TTC549 (cell line): ENCODE measurements around the gene CCNL1.
"Not testable (repeated sequence)": the region's sequence is repeated elsewhere in the genome, so short reads cannot be mapped to it uniquely, and the experiment has no call there.

Experiments
- FAIRE-seq: peaks from 2 replicates; lab custom pipeline; 2012; peaks lifted over from hg19 to GRCh38; lab: Jason Lieb, UNC

CCNL1 gene

DNA sequence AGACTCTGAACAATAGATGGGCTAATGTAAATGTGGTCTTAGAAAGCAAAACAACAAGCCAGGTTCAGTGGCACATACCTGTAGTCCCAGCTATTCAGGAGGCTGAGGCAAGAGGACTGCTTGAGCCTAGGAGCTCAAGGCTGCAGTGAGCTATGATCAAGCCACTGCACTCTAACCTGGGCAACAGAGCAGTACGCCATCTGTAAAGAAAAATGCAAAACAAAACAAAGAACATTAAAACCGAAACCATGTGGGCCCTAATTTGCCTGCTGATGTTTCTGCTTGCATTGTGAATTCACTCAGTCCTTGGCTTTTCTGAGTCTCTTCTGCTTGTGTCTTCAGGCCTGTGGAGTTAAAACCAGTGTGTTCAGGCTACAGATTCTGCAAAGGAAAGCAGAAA, 56.7 kb downstream of the CCNL1 start:
- no peak for FAIRE-seq

DNA sequence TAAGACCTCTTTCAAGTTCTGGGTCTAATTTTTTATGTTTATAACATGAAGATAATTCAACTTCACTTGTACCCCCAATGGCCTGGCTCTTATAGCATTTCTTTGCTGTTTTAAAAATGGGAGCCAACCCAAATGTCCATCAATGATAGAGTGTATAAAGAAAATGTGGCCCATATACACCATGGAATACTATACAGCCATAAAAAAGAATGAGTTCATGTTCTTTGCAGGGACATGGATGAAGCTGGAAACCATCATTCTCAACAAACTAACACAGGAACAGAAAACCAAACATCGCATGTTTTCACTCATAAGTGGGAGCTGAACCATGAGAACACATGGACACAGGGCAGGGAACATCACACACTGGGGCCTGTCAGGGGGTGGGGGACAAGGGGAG, 57.4 kb downstream of the CCNL1 start:
- not testable (repeated sequence) for FAIRE-seq

DNA sequence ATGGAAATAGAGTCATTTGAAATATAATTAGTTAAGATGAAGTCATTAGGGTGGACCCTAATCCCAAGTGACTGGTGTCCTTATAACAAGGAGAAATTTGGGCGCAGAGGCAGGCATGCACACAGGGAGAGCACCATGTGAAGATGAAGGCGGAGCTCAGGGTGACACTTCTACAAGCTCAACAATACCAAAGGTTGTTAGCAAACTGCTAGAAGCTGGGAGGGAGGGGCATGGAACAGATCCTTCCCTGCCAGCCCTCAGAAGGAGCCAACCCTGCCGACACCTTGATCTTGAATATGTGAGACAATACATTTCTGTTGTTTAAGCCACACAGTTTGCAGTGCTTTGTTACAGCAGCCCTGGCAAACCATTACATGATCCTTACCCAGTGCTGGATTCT, 57.8 kb downstream of the CCNL1 start:
- FAIRE-seq: no peak

DNA sequence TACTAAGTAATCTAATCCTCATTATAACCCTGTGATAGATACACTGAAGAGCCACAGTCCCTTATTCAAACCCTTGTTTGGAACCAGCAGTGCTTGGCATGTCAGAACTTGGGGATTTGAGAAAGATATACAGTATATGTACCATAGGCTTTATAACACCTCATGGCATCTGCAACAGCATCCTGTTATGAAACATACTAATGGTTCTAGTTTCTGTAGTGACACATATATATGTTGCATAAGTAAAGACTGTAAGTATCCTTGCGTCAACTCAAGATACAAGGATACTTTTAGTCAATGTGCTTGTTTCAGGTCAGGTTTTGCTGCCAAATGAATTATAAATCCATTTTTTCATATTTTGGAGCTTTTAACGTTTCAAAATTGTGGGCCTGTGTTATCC, 58.5 kb downstream of the CCNL1 start:
- FAIRE-seq: no peak

DNA sequence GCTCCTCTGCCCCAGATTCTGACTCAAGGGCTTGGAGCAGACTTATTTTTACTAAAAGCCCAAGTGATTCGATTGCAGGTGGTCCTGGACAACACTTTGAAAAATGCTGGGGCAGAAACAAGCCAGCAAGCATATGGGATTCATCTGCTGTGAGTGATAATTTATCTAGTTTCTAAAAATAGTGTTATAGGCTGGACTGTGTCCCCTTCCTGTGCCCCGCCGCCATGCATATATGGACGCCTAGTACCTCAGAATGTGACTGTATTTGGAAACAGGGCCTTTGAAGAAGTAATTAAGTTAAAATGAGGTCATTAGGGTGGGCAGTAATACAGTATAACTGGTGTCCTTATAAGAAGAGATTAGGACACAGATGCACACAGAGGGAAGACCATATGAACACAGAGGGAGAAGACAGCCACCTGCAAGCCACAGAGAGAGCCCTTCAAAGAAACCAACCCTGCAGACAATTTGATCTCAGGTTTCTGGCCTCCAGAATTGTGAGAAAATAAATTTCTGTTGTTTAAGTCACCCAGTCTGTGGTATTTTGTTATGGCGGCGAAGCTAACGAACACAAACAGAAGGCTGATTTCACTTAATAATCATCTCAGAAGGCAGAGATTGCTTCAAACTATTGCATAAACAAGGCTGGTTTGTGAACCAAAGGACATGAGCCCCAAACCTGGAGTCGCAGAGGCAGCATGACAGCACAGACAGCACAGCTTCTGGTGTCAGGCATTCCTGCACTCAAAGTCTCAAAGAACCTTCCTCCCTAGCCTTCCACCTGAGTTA, 59.1 kb downstream of the CCNL1 start:
- no peak for FAIRE-seq

DNA sequence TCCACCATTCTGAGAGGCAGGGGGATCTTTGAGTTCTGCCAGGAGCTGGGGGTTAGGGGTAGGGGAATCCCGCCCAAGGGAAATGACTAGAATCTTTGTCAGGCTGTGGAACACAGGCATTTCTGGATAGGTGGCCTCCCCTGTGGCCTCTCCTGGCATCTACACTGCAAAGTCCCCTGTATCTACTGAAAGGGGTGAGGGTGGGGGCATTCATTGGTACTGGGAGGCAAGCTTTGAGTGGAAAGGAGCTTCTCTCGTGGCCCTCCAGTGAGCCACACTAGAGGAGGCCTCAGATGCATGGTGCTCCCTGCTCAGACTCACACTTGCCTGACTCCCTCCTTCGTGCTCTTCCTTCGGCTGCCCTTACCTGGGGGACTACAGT, 59.9 kb downstream of the CCNL1 start:
- no peak for FAIRE-seq

DNA sequence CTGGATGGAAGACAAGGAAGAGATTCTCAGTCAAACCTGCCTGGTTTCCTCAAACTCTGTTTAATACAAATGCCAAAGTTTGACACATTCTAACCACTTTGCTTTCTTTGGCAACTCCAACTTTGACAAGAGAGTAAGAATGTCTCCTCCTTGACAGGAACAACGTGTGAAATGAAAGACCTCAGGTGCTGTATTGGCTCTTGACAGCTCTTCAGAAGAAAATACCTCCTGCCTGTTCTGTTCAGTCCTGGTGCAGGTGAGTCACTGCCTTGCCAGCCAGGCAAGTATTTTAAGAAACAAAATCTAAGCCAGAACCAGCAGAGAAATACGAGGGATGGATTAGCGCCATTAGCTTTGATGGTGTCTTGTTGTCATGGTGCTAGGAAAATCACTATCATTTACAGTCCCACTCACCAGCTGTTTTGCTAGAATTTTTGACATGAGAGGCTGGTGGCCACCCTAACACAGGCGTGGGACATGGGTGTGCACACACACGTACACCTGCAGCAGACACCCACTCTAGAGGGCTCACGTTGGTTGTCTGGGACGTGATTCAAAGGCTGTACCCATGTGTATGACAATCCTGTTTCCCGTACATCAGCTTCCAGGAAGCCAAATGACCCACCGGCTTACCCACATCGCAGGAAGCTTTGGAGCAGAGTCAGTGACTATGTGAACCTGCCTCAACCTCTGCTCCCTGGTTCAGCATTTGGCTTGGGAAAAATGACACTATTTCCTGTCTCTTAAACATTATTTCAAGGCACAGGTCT, 60.4 kb downstream of the CCNL1 start:
- no peak for FAIRE-seq

DNA sequence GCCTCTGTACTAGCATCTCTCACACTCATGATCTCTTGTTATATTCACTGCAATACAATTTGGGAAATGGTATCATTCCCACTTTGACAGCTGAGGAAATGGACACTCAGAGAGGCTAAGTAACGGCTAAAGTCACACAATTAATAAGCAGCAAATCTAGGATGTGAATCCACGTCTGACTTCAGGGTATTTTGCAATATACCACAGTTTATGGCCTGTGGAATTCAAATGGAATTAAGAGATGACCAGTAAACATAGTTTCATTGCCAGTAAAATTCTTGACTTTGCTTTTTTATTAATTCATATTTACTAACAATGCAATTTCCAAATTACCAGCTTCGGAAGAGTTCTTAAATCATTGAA, 61.1 kb downstream of the CCNL1 start:
- no peak for FAIRE-seq

DNA sequence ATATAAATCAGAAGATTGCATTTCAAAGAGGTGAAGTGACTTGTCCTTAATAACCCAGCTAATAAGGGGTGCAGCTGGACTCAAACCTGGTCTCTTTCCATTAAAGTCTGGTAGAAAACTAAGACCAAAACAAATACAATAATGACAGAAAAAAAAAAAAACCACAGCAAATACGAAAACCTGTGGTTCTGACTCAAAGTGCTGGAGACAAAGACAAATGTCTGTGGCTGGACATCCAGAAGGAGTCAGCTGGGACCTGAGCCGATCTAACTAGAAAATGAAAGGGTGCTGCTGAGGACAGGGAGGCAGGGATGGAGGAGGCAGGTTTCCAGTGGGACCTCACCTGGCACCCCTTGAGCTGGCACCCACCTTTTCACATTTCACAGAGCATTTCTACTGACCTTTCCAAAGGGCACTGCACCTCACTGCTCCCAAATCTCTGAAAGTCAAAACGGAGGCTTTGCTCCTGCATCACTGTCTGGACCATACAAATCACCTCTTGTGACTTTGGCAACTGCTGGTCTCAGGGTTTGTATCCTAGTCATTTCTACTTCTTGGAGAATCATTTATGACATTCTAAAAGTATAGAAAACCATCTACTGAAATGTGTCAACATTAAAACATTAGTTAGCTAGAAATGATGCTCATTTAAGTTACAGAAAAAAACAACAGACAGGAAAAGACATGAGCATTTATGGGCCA, 61.7 kb downstream of the CCNL1 start:
- no peak for FAIRE-seq
